H1 (cell line): ENCODE measurements around the gene CCDC15. TPM values are rescaled to one million over a fixed set of nuclear protein-coding genes. Genes with fewer than 3 reads are reported as not detected.

Experiments used
- GTF2F1 ChIP-seq: IDR thresholded peaks from 2 replicates; pipeline ENCODE4 v1.6.1; 2012; ENCODE audit warnings: low read depth, low read length, improper control_type of control experiment, borderline replicate concordance
- KDM4A ChIP-seq: IDR thresholded peaks from one replicate; pipeline ENCODE4 v1.7.1; 2012; ENCODE audit warnings: low read depth, mild to moderate bottlenecking, moderate library complexity, low read length, inconsistent platforms; ENCODE audit not compliant: severe bottlenecking
- NRF1 ChIP-seq: IDR thresholded peaks from 2 replicates; pipeline ENCODE4 v1.6.1; 2011; ENCODE audit warnings: mild to moderate bottlenecking, low read depth, low read length, improper control_type of control experiment
- RNF2 ChIP-seq: fragments of 200-900, 300-1000 bp; sonication (generic); IDR thresholded peaks from 2 replicates; pipeline ENCODE4 v1.7.1; 2016; ENCODE audit warnings: borderline replicate concordance, low read depth, mild to moderate bottlenecking, antibody characterized with exemption, low read length; ENCODE audit not compliant: poor library complexity, severe bottlenecking; ENCODE audit errors: missing control alignments
- SP1 ChIP-seq: IDR thresholded peaks from 2 replicates; pipeline ENCODE4 v1.6.1; 2011; ENCODE audit warnings: low read depth, low read length
- TBP ChIP-seq: IDR thresholded peaks from 2 replicates; pipeline ENCODE4 v1.6.1; 2011; ENCODE audit warnings: low read depth, low read length, improper control_type of control experiment
- ZNF274 ChIP-seq: IDR thresholded peaks from 2 replicates; pipeline ENCODE4 v1.7.0; 2012; ENCODE audit warnings: low read length, borderline replicate concordance; ENCODE audit errors: extremely low read depth
- polyA plus RNA-seq, 7 experiments: library from polyadenylated mRNA; depleted of rRNA in 3 of 7; stranded (reverse) in 5 of 7; unstranded in 2 of 7; fragments of >200 nt in 5 of 7; fragments of 200-250 nt in 2 of 7; gene quantifications; 1 replicate in 5 of 7; 2 replicates in 1 of 7; 4 replicates in 1 of 7; pipeline versions ENCODE4 v1.2.1 to v1.2.3, GENCODE V29; 2011 to 2013; ENCODE audit warnings: missing spikeins in 2 of 7, mixed read lengths in 2 of 7
- total RNA-seq: library from RNA; stranded (reverse); fragmentation: NEBNext Ultra II Directional; extraction: Animal tissue kit (Norgen Biotek cat#: 25700); gene quantifications from 2 replicates; pipeline ENCODE4 v1.2.1, GENCODE V29; 2021
- TF ChIP-seq, protein P1 (sequence below): IDR thresholded peaks from 2 replicates; pipeline ENCODE4 v1.6.1; 2011; ENCODE audit warnings: low read length, improper control_type of control experiment

Gene CCDC15
- total and polyA plus RNA-seq, 2 of the 8 experiments (the other 6 are each of a cell fraction or from before 2014, with no cell fraction given): 1.5 to 3.1 TPM

DNA sequence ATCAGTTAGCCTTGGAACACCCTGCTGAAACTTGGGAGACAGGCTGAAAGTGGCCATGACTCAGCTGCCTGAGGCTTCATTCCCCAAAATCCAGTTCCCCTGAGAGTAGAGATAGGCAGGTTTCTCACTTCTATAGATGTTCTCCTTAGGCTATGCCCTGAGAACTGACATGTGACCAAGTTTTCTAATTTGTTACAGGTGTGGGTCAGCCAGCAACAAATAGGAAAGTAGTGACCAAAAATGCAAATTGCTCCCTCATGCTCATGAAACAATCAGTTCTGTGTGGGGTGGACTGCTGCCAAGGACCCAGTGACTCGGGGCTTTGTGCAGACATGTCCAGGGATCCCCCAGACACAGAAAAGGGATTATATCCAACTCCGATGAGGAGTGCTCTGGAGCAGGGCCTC, 7.3 kb upstream of the CCDC15 start (continued):
- TF ChIP-seq ZNF274: no peak
- TF ChIP-seq, protein P1, sequence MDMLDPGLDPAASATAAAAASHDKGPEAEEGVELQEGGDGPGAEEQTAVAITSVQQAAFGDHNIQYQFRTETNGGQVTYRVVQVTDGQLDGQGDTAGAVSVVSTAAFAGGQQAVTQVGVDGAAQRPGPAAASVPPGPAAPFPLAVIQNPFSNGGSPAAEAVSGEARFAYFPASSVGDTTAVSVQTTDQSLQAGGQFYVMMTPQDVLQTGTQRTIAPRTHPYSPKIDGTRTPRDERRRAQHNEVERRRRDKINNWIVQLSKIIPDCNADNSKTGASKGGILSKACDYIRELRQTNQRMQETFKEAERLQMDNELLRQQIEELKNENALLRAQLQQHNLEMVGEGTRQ: no peak
- TF ChIP-seq TBP: no peak
- no peak for TF ChIP-seq NRF1
- TF ChIP-seq GTF2F1: no peak
- TF ChIP-seq SP1: no peak
- no peak for TF ChIP-seq KDM4A
- no peak for TF ChIP-seq RNF2
- TF ChIP-seq, all 59 proteins: peak for 0
